SK-N-SH treated with all-trans-retinoic acid at 6 μM for 48 hours (cell line): ENCODE results near the gene FAM13A.

Experiments used
- ATAC-seq: fragments of 200-7000 bp; cut with Tn5 transposase; 3 replicates; pipeline ENCODE4 v1.9.1; 2020; ENCODE audit warnings: mild to moderate bottlenecking, moderate library complexity
- ARNTL ChIP-seq: fragments of 450-650 bp; formaldehyde crosslinking; IDR thresholded peaks from 2 replicates; pipeline ENCODE4 v1.5.0; 2020; ENCODE audit warnings: low read depth, mild to moderate bottlenecking, moderate library complexity, borderline replicate concordance
- BACH2 ChIP-seq: fragments of 250-450 bp; sonication (Bioruptor Pico); IDR thresholded peaks from 2 replicates; pipeline ENCODE4 v1.9.0; 2021; ENCODE audit warnings: mild to moderate bottlenecking, borderline replicate concordance
- CSDC2 ChIP-seq: fragments of 250-450 bp; sonication (Bioruptor Pico); IDR thresholded peaks from 2 replicates; pipeline ENCODE4 v1.5.0; 2020; ENCODE audit warnings: mild to moderate bottlenecking, moderate library complexity
- CSRNP3 ChIP-seq: fragments of 250-450 bp; sonication (Bioruptor Pico); IDR thresholded peaks from 2 replicates; pipeline ENCODE4 v1.5.1; 2021; ENCODE audit warnings: mild to moderate bottlenecking, moderate library complexity
- ESRRG ChIP-seq: fragments of 250-450 bp; sonication (Bioruptor Pico); IDR thresholded peaks from 2 replicates; pipeline ENCODE4 v1.6.1; 2021; ENCODE audit warnings: mild to moderate bottlenecking
- ISL1 ChIP-seq: fragments of 250-450 bp; sonication (Bioruptor Pico); IDR thresholded peaks from 2 replicates; pipeline ENCODE4 v2.1.2; 2022; ENCODE audit warnings: mild to moderate bottlenecking, moderate library complexity
- OSR1 ChIP-seq: fragments of 250-450 bp; sonication (Bioruptor Pico); IDR thresholded peaks from 2 replicates; pipeline ENCODE4 v1.8.0; 2022; ENCODE audit warnings: moderate library complexity, mild to moderate bottlenecking, inconsistent platforms
- POU6F1 ChIP-seq: fragments of 250-450 bp; sonication (Bioruptor Pico); IDR thresholded peaks from 2 replicates; pipeline ENCODE4 v1.8.0; 2021; ENCODE audit warnings: low read depth, mild to moderate bottlenecking, moderate library complexity, borderline replicate concordance
- PPARA ChIP-seq: fragments of 250-450 bp; sonication (Bioruptor Pico); IDR thresholded peaks from 2 replicates; pipeline ENCODE4 v1.5.0; 2020; ENCODE audit warnings: mild to moderate bottlenecking, borderline replicate concordance
- RARB ChIP-seq: fragments of 250-450 bp; sonication (Bioruptor Pico); IDR thresholded peaks from 2 replicates; pipeline ENCODE4 v1.8.0; 2021; ENCODE audit warnings: mild to moderate bottlenecking, moderate library complexity
- SNAI2 ChIP-seq: fragments of 250-450 bp; sonication (Bioruptor Pico); IDR thresholded peaks from 2 replicates; pipeline ENCODE4 v1.5.0; 2020; ENCODE audit warnings: mild to moderate bottlenecking, moderate library complexity
- TCF4 ChIP-seq: fragments of 250-450 bp; sonication (Bioruptor Pico); IDR thresholded peaks from 2 replicates; pipeline ENCODE4 v1.8.0; 2021; ENCODE audit warnings: mild to moderate bottlenecking, moderate library complexity, borderline replicate concordance
- TOX ChIP-seq: fragments of 250-450 bp; sonication (Bioruptor Pico); IDR thresholded peaks from 2 replicates; pipeline ENCODE4 v1.8.0; 2021; ENCODE audit warnings: mild to moderate bottlenecking, moderate library complexity, borderline replicate concordance
- ZC3H10 ChIP-seq: fragments of 250-450 bp; sonication (Bioruptor Pico); IDR thresholded peaks from 2 replicates; pipeline ENCODE4 v1.5.1; 2021; ENCODE audit warnings: mild to moderate bottlenecking, moderate library complexity
- ZFP3 ChIP-seq: fragments of 250-450 bp; sonication (Bioruptor Pico); IDR thresholded peaks from 2 replicates; pipeline ENCODE4 v1.5.0; 2020; ENCODE audit warnings: mild to moderate bottlenecking, moderate library complexity
- ZNF565 ChIP-seq: fragments of 450-650 bp; formaldehyde crosslinking; conservative IDR thresholded peaks from 2 replicates; pipeline ENCODE4 v1.5.0; 2020; ENCODE audit warnings: low read depth, mild to moderate bottlenecking, moderate library complexity
- ZNF70 ChIP-seq: fragments of 450-650 bp; formaldehyde crosslinking; IDR thresholded peaks from 2 replicates; pipeline ENCODE4 v1.5.0; 2020; ENCODE audit warnings: mild to moderate bottlenecking, moderate library complexity
- ZNF8 ChIP-seq: fragments of 450-650 bp; formaldehyde crosslinking; IDR thresholded peaks from 2 replicates; pipeline ENCODE4 v1.5.0; 2020; ENCODE audit warnings: mild to moderate bottlenecking, moderate library complexity
- TF ChIP-seq, protein P1 (sequence below): fragments of 250-450 bp; sonication (Bioruptor Pico); IDR thresholded peaks from 2 replicates; pipeline ENCODE4 v1.5.1; 2020; ENCODE audit warnings: low read depth, mild to moderate bottlenecking, moderate library complexity
- TF ChIP-seq, protein P2 (sequence below): fragments of 250-450 bp; sonication (Bioruptor Pico); IDR thresholded peaks from 2 replicates; pipeline ENCODE4 v1.8.0; 2020; ENCODE audit warnings: mild to moderate bottlenecking, moderate library complexity, borderline replicate concordance

FAM13A gene

GRCh38 chr4:88949605-88950004 lies 107.4 kb downstream of the FAM13A start:
- TF ChIP-seq, protein P1, sequence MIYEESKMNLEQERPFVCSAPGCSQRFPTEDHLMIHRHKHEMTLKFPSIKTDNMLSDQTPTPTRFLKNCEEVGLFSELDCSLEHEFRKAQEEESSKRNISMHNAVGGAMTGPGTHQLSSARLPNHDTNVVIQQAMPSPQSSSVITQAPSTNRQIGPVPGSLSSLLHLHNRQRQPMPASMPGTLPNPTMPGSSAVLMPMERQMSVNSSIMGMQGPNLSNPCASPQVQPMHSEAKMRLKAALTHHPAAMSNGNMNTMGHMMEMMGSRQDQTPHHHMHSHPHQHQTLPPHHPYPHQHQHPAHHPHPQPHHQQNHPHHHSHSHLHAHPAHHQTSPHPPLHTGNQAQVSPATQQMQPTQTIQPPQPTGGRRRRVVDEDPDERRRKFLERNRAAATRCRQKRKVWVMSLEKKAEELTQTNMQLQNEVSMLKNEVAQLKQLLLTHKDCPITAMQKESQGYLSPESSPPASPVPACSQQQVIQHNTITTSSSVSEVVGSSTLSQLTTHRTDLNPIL (CRISPR knock-in tag): no peak
- TF ChIP-seq, protein P2, sequence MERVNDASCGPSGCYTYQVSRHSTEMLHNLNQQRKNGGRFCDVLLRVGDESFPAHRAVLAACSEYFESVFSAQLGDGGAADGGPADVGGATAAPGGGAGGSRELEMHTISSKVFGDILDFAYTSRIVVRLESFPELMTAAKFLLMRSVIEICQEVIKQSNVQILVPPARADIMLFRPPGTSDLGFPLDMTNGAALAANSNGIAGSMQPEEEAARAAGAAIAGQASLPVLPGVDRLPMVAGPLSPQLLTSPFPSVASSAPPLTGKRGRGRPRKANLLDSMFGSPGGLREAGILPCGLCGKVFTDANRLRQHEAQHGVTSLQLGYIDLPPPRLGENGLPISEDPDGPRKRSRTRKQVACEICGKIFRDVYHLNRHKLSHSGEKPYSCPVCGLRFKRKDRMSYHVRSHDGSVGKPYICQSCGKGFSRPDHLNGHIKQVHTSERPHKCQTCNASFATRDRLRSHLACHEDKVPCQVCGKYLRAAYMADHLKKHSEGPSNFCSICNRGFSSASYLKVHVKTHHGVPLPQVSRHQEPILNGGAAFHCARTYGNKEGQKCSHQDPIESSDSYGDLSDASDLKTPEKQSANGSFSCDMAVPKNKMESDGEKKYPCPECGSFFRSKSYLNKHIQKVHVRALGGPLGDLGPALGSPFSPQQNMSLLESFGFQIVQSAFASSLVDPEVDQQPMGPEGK (CRISPR knock-in tag): no peak
- TF ChIP-seq TCF4 (CRISPR knock-in tag) (no peak), ZNF8 (no peak), CSDC2 (CRISPR knock-in tag) (no peak), BACH2 (no peak), SNAI2 (no peak), TOX (no peak), CSRNP3 (no peak), ZFP3 (CRISPR knock-in tag) (no peak), ESRRG (no peak), ZNF70 (CRISPR knock-in tag) (no peak), RARB (no peak), ZNF565 (CRISPR knock-in tag) (no peak), ARNTL (CRISPR knock-in tag) (no peak), OSR1 (no peak)
- no peak for ATAC-seq

DNA sequence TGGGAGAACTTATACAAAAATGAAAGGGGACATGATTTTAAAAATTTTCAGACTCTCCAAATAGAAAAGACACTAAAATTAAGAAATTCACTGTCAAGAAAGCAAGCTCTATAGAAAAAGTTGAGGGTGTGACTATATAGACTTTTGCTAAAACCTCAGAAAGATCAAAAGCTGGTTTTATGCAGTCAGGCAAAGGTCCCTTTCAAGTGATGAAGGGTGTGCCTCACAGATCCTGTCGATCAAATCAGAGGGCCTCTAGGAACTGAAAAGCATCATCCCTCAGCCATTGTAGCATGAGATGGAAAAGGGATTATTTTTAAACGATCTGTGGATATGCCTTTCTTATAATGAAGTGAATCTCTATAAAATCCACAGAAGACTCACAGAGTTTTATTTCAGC lies 116.5 kb downstream of the FAM13A start:
- ATAC-seq: no peak
- TF ChIP-seq RARB (no peak), OSR1 (no peak), ZNF8 (no peak), BACH2 (no peak), ZC3H10 (CRISPR knock-in tag) (no peak), ZNF565 (CRISPR knock-in tag) (no peak), ISL1 (CRISPR knock-in tag) (no peak), CSRNP3 (no peak), POU6F1 (CRISPR knock-in tag) (no peak), ARNTL (CRISPR knock-in tag) (no peak), ZNF70 (CRISPR knock-in tag) (no peak), TCF4 (CRISPR knock-in tag) (no peak), SNAI2 (no peak)
- TF ChIP-seq, protein P2 (CRISPR knock-in tag): no peak
- TF ChIP-seq, all 23 proteins: peak for 0

DNA sequence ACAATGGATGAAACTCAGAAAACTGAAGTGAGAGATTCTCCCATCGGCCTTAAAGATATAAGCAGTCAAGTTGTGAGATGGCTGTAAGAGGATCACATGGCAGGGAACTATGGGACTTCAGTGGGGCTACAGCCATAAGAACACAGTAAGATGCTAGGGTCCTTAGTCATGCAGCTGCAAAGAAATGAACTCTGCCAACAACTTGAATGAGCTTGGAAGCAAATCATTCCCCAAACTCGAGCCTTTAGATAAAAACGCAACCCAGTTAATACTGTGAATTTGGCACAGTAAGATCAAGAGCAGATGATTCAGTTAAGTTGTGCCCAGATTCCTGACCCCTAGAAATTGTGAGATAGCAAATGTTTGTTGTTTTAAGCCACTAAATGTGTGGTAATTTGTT lies 117.3 kb downstream of the FAM13A start:
- no peak for ATAC-seq
- TF ChIP-seq RARB: no peak
- no peak for TF ChIP-seq ZFP3 (CRISPR knock-in tag)
- TF ChIP-seq, all 23 proteins: peak for 0

DNA sequence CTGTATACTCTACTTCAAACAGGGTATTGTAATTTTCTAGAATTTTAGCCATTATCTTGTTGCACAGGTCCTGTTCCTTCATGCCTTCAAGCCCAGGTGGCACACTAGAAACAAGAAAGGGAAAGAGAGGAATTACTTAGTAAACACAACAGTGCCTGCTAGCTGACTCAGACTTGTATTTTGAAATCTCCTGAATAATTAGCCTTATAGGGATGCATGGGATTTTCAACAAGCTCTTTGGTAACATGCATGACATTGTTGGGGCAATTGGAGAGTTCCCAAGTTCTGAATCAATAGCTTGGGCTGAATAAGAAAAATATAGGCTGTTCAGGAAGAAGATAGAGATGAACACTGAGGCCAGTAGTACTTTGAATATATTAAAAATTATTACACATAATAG lies 118.8 kb downstream of the FAM13A start:
- TF ChIP-seq ESRRG (no peak), CSRNP3 (no peak), ZC3H10 (CRISPR knock-in tag) (no peak), TCF4 (CRISPR knock-in tag) (no peak), TOX (no peak), PPARA (no peak), OSR1 (no peak), ZNF565 (CRISPR knock-in tag) (no peak)
- no peak for ATAC-seq
